Measurements from ENCODE around the gene OR5C1. TPM values are rescaled to one million over a fixed set of nuclear protein-coding genes. Genes with fewer than 3 reads are reported as not detected.
"Not testable (repeated sequence)": the region's sequence is repeated elsewhere in the genome, so short reads cannot be mapped to it uniquely, and the experiment has no call there.

The OR5C1 gene
- total RNA-seq, 1 donor from 2014 or later = not detected

DNA sequence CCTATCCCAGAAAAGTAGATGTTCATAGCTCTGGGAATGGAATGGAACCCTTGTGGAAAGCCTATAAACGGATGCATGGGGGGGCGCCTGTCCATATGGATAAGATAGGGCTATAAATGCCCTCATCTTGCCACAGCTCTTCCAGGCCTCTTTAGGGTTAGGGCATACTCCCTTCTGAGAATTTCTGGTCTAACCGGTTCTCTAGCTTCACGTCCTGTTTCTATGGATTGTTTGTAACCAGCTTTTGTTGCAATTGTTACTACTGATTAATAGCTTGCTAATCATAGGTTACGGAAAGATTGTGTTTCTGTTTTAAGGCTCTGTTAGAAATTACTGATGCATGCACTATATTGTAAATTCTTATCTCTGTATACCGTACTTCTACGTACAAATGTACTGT, 20.5 kb downstream of the OR5C1 start:
- TF ChIP-seq POLR2AphosphoS5 (IDR thresholded peaks at IDR 0.05; ENCODE audit: insufficient read depth in 1 of 2, low read depth in 1 of 2) = peak in 1 of 2 donors; percentile 21
- H3K27me3 ChIP-seq; H3K27ac ChIP-seq; H3K4me1 ChIP-seq; H3K4me3 ChIP-seq; DNase-seq (ENCODE audit: extremely low spot score in 2 of 2); H3K9me3 ChIP-seq; H3K36me3 ChIP-seq: not testable (repeated sequence)
- intact Hi-C loops (cut with DNase I) = loop anchor here (10.0 kb wide), 1 partner anchor 344 kb away; no protein-coding TSS in a partner anchor

GRCh38 chr9:122810306-122810946, 21.7 kb downstream of the OR5C1 start:
- intact Hi-C loops (cut with DNase I) = no loop called here
- H3K4me1 ChIP-seq = no peaks in the 10 kb centered on the region
- TF ChIP-seq, protein P1, sequence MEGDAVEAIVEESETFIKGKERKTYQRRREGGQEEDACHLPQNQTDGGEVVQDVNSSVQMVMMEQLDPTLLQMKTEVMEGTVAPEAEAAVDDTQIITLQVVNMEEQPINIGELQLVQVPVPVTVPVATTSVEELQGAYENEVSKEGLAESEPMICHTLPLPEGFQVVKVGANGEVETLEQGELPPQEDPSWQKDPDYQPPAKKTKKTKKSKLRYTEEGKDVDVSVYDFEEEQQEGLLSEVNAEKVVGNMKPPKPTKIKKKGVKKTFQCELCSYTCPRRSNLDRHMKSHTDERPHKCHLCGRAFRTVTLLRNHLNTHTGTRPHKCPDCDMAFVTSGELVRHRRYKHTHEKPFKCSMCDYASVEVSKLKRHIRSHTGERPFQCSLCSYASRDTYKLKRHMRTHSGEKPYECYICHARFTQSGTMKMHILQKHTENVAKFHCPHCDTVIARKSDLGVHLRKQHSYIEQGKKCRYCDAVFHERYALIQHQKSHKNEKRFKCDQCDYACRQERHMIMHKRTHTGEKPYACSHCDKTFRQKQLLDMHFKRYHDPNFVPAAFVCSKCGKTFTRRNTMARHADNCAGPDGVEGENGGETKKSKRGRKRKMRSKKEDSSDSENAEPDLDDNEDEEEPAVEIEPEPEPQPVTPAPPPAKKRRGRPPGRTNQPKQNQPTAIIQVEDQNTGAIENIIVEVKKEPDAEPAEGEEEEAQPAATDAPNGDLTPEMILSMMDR (IDR thresholded peaks at IDR 0.05) = peak; percentile 77 to 87 (median 80)
- TF ChIP-seq POLR2AphosphoS5 (IDR thresholded peaks at IDR 0.05; ENCODE audit: insufficient read depth in 1 of 2, low read depth in 1 of 2) = no peak
- no peak for DNase-seq (ENCODE audit: extremely low spot score in 2 of 2)
- H3K36me3 ChIP-seq = no peaks in the 10 kb centered on the region
- H3K4me3 ChIP-seq = no peak overlapping the region
- H3K27ac ChIP-seq = no peak overlapping the region
- no peaks in the 10 kb centered on the region for H3K27me3 ChIP-seq
- H3K9me3 ChIP-seq = no peaks in the 10 kb centered on the region

GRCh38 chr9:122812736-122813135, 24.0 kb downstream of the OR5C1 start:
- intact Hi-C loops (cut with DNase I) = no loop called here

DNA sequence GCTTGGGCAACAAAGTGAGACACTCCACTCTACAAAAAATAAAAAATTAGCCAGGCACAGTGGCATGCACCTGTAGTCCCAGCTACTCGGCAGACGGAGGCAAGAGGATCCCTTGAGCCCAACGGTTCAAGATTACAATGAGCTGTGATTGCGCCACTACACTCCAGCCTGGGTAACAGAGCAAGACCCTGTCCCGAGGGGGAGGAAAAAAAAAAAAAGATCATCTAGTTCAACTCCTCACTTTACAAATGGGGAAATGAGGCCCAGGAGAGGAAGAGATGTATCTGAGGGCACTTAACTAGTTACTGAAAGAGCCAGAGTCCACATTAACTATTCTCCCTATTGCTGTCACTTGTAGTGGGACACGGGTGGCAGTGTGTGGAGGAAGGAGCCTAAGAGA, 25.8 kb downstream of the OR5C1 start:
- Histone ChIP-seq H3K4me3 (no peak overlapping the region), H3K27me3 (no peaks in the 10 kb centered on the region), H3K9me3 (no peaks in the 10 kb centered on the region), H3K4me1 (no peaks in the 10 kb centered on the region), H3K27ac (no peak overlapping the region), H3K36me3 (peaks cover 0 to 8% of the 10 kb centered on the region in 2 donors)
- intact Hi-C loops (cut with DNase I) = no loop called here
- no peak for DNase-seq (ENCODE audit: extremely low spot score in 2 of 2)
- TF ChIP-seq POLR2AphosphoS5 (IDR thresholded peaks at IDR 0.05; ENCODE audit: insufficient read depth in 1 of 2, low read depth in 1 of 2) (no peak), POLR2A (IDR thresholded peaks at IDR 0.05) (no peak)
- TF ChIP-seq, protein P1 (IDR thresholded peaks at IDR 0.05) = no peak

More at GRCh38 chr9:122812736-122813135, 24.0 kb downstream of the OR5C1 start:
- DNase-seq (ENCODE audit: extremely low spot score in 2 of 2) = no peak
- Histone ChIP-seq H3K4me1 (no peaks in the 10 kb centered on the region), H3K9me3 (no peaks in the 10 kb centered on the region), H3K4me3 (no peak overlapping the region), H3K27me3 (no peaks in the 10 kb centered on the region), H3K36me3 (peaks cover 0 to 3% of the 10 kb centered on the region in 2 donors), H3K27ac (no peak overlapping the region)
- no peak for TF ChIP-seq POLR2A (IDR thresholded peaks at IDR 0.05)
- TF ChIP-seq, protein P1 (IDR thresholded peaks at IDR 0.05) = no peak
- no peak for TF ChIP-seq POLR2AphosphoS5 (IDR thresholded peaks at IDR 0.05; ENCODE audit: insufficient read depth in 1 of 2, low read depth in 1 of 2)

DNA sequence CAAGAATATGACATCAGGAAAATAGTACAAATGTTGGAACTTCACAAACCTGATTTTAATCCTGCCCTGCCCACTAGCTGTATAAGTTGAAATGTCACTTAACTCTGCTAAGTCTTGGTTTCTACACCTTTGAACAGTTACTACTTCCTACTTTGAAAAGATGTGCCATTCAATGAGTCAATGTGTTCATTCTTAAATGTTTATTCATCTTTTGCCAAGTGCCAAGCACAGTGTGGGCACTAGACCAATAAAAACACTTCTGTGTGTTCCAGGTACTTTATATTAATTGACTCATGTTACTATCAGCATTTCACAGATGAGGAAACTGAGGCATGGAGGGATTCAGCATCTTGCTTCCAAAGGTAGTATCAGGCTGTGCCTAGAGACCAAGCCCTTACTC, 26.8 kb downstream of the OR5C1 start:
- Histone ChIP-seq H3K4me1 (no peaks in the 10 kb centered on the region), H3K9me3 (no peaks in the 10 kb centered on the region), H3K4me3 (no peak overlapping the region), H3K27me3 (no peaks in the 10 kb centered on the region), H3K27ac (peak overlapping the region; percentile 27), H3K36me3 (peaks cover 0 to 14% of the 10 kb centered on the region in 2 donors)
- intact Hi-C loops (cut with DNase I) = no loop called here
- no peak for DNase-seq (ENCODE audit: extremely low spot score in 2 of 2)
- TF ChIP-seq POLR2AphosphoS5 (IDR thresholded peaks at IDR 0.05; ENCODE audit: insufficient read depth in 1 of 2, low read depth in 1 of 2) = no peak
- no peak for TF ChIP-seq POLR2A (IDR thresholded peaks at IDR 0.05)
- TF ChIP-seq, protein P1 (IDR thresholded peaks at IDR 0.05) = no peak
